DOHH2 (cell line): Measurements from ENCODE around the gene TACC2.

Experiments used
- CTCF ChIP-seq: fragments of 200-600 bp; sonication (generic); IDR thresholded peaks from one replicate; pipeline ENCODE4 v1.5.1; 2014; ENCODE audit warnings: antibody characterized with exemption, mild to moderate bottlenecking, low read depth, low read length; ENCODE audit not compliant: poor library complexity, severe bottlenecking
- EZH2phosphoT487 ChIP-seq: fragments of 200-600 bp; sonication (generic); IDR thresholded peaks from 2 replicates; pipeline ENCODE4 v1.6.1; 2017; ENCODE audit warnings: borderline replicate concordance, mild to moderate bottlenecking, antibody characterized with exemption, low read length, moderate library complexity, mixed read lengths

GRCh38 chr10:122042836-122043235, 53.9 kb downstream of the TACC2 start:
- no peak for TF ChIP-seq CTCF
- no peak for TF ChIP-seq EZH2phosphoT487
